Ishikawa (cell line): ENCODE data around the gene TNC.
A peak's percentile ranks its signal among the peaks of the same experiment; 100 is the strongest.

ENCODE experiments used
- CEBPB ChIP-seq: IDR thresholded peaks from 2 replicates; pipeline ENCODE4 v1.6.1; 2012
- CREB1 ChIP-seq: IDR thresholded peaks from 2 replicates; pipeline ENCODE4 v1.6.1; 2012; ENCODE audit warnings: low read depth
- EGR1 ChIP-seq: IDR thresholded peaks from 2 replicates; pipeline ENCODE4 v1.6.1; 2012
- EP300 ChIP-seq: IDR thresholded peaks from 2 replicates; pipeline ENCODE4 v1.6.1; 2012; ENCODE audit warnings: borderline replicate concordance
- FOXM1 ChIP-seq: IDR thresholded peaks from 2 replicates; pipeline ENCODE4 v1.6.1; 2012; ENCODE audit warnings: low read depth, borderline replicate concordance
- MAX ChIP-seq: IDR thresholded peaks from 2 replicates; pipeline ENCODE4 v1.6.1; 2012
- NFIC ChIP-seq: IDR thresholded peaks from 2 replicates; pipeline ENCODE4 v1.6.1; 2012
- RAD21 ChIP-seq: IDR thresholded peaks from 2 replicates; pipeline ENCODE4 v1.6.1; 2012; ENCODE audit warnings: low read depth
- REST ChIP-seq: IDR thresholded peaks from 2 replicates; pipeline ENCODE4 v1.6.1; 2012; ENCODE audit warnings: low read depth, mild to moderate bottlenecking
- TAF1 ChIP-seq: IDR thresholded peaks from 2 replicates; pipeline ENCODE4 v1.6.1; 2012; ENCODE audit warnings: low read depth, mild to moderate bottlenecking
- TCF12 ChIP-seq: IDR thresholded peaks from 2 replicates; pipeline ENCODE4 v1.6.1; 2012; ENCODE audit warnings: low read depth
- TEAD4 ChIP-seq: IDR thresholded peaks from 2 replicates; pipeline ENCODE4 v1.6.1; 2012
- USF1 ChIP-seq: IDR thresholded peaks from 2 replicates; pipeline ENCODE4 v1.6.1; 2012
- YY1 ChIP-seq: IDR thresholded peaks from 2 replicates; pipeline ENCODE4 v1.6.1; 2012; ENCODE audit warnings: low read depth
- ZBTB7A ChIP-seq: IDR thresholded peaks from 2 replicates; pipeline ENCODE4 v1.6.1; 2012; ENCODE audit warnings: low read depth

TNC gene

GRCh38 chr9:115162946-115163345 lies 45.0 kb upstream of the TNC start:
- no peak for TF ChIP-seq EGR1
- no peak for TF ChIP-seq NFIC
- no peak for TF ChIP-seq FOXM1
- TF ChIP-seq YY1 = no peak
- no peak for TF ChIP-seq TAF1
- no peak for TF ChIP-seq ZBTB7A
- TF ChIP-seq REST = no peak
- no peak for TF ChIP-seq MAX
- no peak for TF ChIP-seq CREB1
- no peak for TF ChIP-seq CEBPB
- no peak for TF ChIP-seq TEAD4
- TF ChIP-seq RAD21 = no peak
- TF ChIP-seq TCF12 = no peak
- TF ChIP-seq EP300 = no peak
- TF ChIP-seq USF1 = no peak

GRCh38 chr9:115161446-115161845 lies 43.5 kb upstream of the TNC start:
- TF ChIP-seq REST = no peak
- TF ChIP-seq FOXM1 = no peak

GRCh38 chr9:115158661-115159481 lies 40.9 kb upstream of the TNC start:
- TF ChIP-seq TEAD4 = no peak
- no peak for TF ChIP-seq ZBTB7A
- no peak for TF ChIP-seq MAX
- TF ChIP-seq USF1 = no peak
- TF ChIP-seq FOXM1 = no peak
- no peak for TF ChIP-seq EGR1
- no peak for TF ChIP-seq TAF1
- TF ChIP-seq TCF12 = no peak
- TF ChIP-seq YY1 = no peak
- no peak for TF ChIP-seq RAD21
- no peak for TF ChIP-seq EP300
- TF ChIP-seq CREB1 = no peak
- TF ChIP-seq CEBPB = no peak
- no peak for TF ChIP-seq NFIC
- no peak for TF ChIP-seq REST

GRCh38 chr9:115157245-115157674 lies 39.3 kb upstream of the TNC start:
- TF ChIP-seq ZBTB7A (no peak), NFIC (peak; percentile 28; the same call in 1 of the 2 replicates), USF1 (no peak), EGR1 (no peak), YY1 (no peak), TAF1 (no peak), FOXM1 (0 out of 2 replicates have a peak, but pooled peaks have one; percentile 29), EP300 (no peak; the same call in 1 of the 2 replicates), TEAD4 (0 out of 2 replicates have a peak, but pooled peaks have one; percentile 23)
